ENCODE data around the gene SVIL.
"Not testable (repeated sequence)": the region's sequence is repeated elsewhere in the genome, so short reads cannot be mapped to it uniquely, and the experiment has no call there.

Gene SVIL

DNA sequence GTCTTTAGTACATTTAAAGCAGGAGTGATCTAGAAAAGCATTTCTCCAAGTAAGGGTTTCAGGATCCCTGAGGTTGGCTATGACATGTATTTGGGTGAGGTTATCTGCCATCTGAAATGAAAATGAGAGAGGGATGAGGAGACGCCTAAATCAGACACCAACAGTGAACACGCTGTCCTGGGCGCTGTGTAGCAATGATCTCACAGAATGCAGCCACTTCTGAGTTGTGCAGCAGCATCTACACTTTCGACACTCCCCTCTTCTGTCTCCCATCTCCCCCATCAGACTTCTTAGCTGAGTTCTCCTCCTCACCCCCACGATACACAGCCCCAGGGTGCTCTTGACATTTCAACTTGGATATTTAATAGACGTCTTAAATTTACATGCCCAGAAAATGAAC, 95.4 kb downstream of the SVIL start:
- DNase-seq, result no peak

DNA sequence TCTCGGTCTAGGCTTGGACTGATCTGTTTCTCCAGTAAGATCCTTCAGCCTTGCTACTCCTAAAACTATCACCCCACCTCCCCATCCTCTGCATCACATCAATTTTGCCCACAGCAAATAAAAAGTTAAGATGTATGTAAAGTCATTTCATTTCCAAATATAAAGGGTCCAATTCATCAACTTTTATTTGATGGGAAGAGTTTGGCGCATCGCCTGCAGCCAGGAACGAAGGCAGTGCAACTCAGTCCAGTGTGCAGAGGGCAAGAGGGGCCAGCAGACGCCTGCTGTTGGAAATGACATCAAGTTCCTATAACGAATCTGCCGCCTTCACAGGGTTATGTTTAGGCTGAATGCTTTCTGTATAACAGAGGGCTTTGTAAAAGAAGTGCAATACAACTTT, 97.0 kb downstream of the SVIL start:
- DNase-seq, result no peak

DNA sequence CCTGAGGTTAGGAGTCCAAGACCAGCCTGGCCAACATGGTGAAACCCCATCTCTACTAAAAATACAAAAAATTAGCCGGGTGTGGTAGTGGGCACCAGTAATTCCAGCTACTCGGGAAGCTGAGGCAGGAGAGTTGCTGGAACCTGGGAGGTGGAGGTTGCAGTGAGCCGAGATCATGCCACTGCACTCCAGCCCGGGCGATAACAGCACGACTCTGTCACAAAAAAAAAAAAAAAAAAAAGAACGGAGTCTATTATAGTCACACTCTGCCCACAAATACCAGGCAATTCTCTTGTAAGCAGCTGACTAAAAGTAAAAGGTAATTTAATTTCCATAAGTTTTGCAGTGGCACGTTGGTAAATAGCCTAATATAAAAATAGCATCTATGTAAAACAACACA, 98.1 kb downstream of the SVIL start:
- not testable (repeated sequence) for DNase-seq

DNA sequence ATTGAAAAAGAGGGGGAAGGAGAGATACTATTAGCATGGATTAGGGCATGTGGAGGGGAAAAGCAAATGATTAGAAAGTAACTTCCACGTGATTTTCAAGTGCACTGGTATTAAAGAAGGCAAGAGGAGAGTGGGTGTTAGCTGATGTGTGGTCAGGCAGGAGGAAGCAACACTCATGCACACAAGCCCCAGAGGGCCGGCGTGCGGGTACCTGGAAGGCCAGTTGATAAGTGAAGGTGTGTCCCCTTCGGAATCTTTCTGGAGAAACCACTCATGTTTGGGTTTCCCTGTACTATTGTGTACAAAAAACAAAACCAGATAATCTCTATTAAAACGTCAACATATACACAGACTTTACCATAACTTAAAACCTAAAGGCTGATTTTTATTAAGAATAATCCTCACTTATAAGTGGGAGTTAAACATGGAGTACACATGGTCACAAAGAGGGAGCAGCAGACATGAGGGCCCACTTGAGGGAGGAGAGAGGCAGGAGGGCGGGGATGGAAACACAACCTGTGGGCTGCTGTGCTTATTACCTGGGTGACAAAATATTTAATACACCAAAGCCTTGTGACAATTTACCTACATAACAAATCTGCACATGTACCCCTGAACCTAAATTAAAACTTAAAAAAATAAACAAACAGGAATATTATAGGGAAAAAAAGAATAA, 98.9 kb downstream of the SVIL start:
- DNase-seq, result no peak

DNA sequence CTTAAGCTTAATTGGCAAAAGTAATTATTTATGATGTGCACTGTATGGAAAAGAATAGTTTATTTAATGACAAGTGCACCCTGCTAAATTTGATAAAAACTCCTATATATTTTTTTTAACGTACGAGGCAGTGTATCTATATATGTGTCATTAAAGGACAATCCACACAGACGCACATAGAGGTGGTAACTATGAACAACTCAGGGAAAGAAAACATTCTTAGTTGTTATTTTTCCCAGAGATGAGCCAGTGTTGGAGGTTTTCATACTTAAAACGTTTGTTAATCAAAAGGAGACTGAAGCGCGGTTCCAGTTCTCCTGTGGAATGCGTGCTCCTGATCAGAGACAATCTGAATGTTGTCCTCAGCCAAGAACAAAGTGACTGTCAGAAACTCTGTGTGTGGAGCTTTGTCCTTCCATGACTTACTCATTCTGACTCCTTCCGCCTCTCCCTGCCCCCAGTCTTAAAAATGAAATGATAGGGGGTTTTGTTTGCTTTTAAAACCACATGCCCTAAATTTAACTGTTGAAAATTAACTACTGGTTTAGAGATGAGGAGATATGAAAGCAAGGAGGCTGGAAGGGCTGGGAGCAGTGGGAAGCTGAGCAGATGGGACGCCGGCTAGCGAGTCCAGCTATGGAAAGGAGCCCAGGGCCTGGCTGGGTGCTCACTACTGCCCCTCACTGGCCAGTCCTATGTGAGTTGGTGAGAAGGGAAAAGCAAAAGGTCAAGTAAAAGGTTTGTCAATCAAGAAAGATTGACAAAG, 99.6 kb downstream of the SVIL start:
- no peak for DNase-seq

DNA sequence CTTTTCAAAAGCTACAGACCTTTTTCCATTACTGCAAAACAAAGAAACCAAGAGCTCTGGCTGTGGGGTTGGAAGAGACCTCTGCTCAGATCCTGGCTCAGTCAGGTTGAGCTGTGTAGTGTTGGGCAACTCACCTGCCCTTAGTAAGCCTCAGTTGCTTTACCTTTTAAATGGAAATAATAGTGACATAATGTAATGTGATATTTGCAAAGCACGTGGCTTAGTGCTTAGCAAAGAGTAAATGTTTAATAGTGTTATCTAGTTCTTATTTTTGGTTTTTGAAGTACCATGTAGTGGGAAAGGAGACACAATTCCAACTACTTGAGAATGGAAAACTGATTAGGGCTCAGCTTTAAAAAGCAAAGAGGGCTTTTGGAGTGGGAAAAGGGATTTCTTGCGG, 100.2 kb downstream of the SVIL start:
- no peak for DNase-seq

DNA sequence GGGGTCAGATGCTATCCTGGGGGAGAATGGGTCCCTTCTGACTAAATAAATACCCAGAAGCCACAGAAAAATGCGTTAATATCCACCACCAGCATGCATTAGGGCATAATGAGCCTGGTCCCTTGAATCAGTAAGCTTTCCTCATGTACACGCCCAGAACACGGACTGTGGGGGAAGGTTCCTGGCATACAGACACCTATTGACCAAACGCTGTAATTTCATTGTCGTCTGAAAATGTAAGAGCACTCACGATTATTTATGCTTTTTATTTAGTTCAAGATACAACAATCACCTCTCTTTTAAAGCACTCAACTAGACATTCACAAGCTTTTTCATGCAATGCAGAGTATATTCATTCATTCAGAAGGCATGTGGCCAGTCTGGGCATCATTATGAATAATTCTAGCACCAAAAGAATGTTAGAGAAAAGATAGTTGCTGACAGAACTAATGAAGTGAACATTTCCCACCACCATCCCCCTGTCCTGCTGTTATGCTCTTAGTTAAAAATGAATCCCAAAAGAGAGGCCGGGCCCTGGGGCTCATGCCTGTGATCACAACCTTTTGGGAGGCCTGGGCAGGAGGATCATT, 101.0 kb downstream of the SVIL start:
- DNase-seq, result no peak

DNA sequence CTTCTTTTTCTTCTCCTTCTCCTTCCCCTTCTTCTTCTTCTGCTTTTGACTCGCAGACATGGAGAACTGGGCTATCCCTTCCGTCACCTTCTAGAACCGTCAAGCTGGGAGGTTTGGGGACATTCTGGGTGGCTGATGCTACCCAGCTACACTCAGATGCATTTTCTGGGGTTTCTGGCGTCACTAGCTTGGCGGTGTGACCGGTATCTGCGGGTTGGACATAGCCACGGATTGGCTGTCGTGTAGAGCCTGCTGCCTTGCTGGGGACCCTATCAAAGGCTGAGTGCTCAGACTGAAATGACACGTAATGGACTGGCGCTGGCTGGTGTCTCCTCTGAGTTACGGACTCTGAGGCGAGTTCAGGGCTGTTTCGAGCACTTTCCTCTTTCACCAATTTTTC, 101.7 kb downstream of the SVIL start:
- DNase-seq, result no peak

DNA sequence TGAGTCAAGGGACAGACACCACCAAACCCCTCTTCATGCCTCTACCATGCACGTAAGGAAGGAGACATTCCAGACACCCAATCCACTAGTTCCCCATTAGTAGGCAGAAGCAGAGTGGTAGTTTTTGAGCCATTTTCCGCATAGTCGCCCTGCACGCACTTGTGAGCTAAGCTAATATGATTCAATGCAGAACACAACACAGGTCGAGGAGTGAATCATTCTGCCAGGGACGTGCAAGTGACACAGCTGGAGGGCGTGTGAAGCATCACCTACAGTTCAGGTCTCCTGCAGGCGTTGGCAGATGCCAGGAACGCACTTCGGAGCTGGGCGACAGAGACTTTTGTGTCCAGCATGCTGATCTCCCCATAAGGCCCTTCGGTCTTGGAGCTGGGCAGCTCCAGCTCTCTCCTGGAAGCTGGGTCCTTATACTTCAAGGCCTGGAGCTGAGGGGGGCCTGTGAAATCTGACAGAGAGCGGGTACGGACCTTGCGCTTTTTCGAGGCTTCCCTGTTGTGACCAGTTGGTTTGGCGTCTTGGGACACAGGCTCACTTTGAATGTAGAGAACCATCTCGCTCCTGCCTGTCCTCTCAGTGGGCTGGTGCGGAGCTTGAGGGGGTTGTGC, 102.4 kb downstream of the SVIL start:
- no peak for DNase-seq

DNA sequence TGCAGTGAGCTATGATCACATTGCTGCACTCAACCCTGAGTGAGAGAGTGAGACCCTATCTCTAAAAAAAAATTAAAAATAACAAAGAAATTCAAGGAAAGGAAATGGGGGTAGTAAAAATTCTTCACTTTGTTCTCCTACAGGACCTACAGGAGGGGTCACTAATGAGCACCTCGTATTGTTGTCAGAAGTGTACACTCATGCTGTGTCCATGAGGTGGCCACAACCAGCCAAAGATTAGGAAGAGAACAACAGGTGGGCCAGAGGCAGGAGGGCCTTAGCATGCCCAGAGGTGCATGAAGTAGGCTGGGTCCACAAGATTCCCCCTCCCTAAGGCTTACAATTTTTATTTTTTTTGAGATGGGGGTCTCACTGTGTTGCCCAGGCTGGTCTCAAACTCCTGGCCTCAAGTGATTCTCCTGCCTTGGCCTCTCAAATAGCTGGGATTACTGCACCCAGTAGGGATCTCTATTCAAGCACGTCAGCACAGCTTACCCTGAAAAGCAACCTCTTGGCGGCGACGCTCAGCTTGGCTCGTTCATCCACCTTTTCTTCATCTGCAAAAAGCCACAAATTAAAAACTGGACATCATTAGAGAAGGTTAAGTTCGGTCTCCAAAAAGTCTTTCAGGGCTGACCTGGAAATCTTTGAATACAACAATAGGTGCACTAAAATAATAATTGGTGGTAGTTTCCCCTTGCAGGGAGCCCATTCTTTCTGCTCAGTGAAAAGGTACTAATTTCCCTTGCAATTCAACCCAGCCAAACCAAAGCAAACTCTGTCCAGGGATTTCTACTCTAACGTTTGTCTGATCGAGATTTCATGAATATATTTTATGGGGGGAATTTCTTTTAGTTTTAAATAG, 104.4 kb downstream of the SVIL start:
- no peak for DNase-seq

DNA sequence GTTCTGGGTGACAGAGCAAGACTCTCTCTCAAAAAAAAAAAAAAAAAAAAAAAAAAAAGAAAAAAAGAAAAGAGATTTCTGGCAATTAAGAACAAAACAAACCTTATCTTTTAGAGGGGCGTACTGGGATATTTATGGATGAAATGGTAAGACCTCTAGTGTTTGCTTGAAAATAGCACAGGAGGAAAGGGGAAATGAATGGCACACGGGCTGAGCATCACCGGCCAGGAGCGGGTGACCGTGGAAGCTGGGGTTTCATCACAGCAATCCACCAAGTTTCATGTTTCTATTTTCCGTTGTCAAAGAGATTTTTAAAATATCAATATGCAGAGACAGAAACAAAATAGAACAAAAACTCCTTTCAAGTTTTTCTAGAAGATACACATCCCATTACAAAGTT, 105.6 kb downstream of the SVIL start:
- no peak for DNase-seq

DNA sequence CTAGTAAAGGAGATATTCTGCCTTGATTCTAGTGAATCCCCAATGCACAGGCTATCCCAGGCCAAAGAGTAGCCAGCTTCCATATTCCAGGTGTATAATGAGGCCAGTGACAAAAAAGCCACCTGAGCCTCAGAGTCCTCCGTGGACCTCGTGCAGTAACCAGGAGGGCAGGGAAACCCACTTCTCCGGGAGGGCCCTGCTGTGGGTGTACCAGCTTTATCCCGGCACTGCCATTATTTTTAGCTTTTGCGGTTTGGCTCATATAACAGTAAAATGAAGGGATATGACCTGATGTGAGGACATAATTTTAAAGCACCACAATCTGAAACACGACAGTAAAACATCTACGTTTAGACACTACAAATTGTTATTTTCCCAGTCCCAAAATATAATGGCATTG, 109.0 kb downstream of the SVIL start:
- no peak for DNase-seq

DNA sequence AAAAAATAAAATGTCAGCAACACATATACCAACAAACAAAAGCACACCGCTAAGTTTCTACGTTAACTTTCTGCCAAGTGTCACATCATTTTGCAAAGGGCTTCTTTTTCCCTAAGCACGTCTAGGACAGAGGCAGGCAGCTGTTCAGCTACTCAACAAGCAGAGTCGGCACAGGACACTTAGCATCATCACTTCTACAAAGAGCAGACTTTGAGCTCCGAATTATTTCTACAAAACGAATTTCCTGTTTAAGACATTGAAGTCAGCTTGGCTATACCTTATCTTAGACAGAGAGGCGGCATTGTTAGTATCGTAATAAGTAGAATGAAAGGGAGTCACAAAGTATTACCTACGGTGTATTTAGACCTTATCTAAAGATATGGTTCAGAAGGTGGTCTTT, 110.1 kb downstream of the SVIL start:
- DNase-seq, result no peak

DNA sequence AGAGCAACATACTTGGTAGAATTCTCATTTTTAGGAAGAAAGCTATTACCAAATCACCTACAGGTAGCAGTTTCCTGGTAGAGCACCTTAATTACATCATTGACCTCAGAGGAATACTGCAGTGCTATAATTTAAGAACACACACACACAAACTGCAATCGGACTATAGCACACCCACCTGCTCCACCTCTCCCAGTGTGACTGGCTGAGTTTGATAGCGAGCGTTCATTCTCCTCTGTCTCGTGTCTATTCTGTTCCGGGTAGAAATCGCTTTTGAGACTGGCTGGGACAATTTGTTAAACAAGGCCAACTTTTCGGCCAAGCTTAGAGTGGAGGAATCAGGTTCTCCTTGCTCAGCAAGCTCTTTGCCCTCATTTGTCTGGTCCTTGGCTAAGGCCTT, 110.5 kb downstream of the SVIL start:
- no peak for DNase-seq

DNA sequence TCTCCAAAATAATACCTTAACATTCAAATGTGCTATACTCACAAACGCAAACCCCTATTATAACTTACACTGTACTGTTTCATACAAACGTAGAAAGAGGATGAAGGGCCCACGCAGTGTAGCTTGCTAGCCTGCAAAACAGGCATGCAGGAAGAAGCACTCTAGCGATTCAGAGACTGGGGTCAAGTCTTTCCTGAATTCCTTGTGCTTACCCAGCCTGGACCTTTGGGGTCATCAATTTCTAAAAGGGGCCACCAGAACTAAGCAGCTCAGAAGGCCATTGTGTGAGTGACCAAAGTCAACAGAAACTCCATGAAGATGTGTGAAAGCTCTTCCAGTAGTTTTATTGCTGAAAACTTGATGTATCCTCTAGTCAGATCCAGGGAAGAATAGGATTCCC, 111.9 kb downstream of the SVIL start:
- DNase-seq, result no peak

DNA sequence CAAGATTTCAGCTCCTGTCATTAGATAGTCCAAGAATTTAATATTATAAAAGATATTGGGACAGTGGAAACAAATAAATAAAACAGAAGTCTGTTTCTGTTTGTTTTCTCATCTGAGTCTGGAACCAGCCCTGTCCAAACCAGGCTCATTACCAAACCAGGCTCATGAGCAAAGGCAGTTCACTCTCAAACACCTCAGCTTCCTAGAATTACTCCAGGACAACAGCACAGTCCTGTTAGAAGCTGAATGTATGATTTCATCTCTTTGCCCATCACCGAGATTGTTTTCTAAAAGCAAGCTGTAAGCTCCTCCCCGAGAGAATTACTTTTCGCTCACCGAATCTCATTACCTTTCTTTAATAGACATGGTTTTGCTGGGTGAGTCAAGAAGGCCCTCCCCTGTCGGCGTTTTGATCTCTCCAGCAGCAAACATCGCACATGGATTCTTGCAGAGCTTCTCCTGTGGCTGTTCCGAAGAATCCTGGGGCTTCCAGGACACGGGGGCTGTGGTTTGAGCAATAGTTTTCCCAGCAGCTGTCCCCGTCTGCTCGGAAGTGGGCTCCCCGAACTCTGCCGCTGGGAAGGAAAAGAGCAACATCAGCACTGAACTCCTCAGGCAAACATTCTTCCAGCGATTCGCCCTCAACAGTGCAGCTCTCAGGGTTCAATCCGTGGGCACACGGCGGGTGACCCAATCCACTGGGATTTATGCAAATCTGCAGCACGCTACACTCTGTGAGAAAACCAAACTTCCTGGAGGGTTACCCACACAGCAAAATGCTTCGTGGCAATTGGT, 112.5 kb downstream of the SVIL start:
- DNase-seq, result no peak

DNA sequence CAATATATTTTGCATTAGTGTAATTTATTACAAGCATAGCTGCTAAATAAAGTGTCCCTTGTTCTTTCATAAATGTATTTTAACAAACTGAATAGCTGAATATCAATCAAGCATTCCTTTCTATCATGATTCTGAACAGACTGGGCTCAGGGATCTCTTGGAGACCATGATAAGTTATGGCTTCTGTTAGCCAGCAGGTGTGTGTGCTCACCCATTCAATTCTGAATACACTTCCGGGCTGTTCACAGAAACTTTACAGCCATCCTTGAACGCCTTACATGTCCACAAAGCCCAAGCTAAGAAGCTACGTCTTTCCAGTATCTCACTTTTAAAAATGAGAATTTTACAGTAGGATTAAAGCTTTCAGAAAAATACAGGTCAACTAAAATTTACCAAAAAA, 115.1 kb downstream of the SVIL start:
- no peak for DNase-seq

DNA sequence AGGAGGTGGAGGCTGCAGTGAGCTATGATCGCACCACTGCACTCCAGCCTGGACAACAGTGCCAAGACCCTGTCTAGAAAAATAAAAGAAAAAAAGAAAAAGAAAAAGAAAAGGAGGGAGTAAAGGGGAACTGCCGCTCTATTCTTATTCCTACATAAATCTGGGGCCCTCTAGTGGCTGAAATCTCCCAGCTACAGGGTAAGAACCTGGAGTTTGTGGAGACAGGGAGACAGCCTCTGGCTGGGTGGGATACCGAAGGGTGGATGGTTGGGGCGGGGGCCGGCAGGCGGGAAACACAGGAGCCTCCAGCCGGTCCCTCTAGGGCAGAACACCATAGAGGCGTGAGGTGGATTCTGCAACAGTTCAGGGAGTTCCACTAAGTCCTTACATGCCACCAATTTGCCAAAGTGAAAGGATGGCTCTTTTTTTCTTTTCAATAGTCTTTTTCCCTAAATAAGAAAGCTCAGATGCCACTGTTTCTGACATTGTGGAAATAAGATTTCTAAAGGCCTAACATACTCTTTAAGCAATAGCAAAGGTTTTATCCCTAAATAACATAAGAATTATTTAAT, 117.3 kb downstream of the SVIL start:
- DNase-seq, result no peak

DNA sequence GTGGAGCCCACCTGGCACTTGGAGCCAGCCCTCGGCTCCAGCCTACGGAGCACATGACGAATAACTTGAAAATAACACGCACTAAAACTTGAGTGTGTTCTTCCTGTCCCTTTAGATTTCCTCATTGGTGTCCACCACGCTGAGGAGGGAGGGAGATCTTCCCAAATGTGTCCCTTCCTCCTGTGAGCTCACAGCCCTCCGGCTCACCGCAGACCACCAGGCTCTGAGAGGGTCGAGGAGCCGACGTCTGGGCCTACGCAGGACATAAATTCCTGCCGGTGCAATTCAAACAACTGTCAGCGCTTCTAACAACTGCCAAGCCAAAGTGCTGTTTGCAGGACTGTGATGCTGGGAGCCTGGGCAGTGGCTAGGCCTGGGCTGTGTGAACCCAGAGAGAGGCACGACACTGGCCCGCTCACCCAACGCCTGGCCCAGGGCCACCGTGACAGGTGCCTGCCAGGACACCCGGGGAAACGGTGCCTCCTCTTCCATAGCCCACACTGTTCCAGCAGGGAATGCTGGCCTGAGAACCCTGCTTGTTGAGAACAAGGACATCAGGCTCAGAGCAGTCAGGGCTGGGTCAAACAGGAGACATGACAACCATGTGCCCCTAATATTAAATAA, 118.3 kb downstream of the SVIL start:
- DNase-seq, result not testable (repeated sequence)

DNA sequence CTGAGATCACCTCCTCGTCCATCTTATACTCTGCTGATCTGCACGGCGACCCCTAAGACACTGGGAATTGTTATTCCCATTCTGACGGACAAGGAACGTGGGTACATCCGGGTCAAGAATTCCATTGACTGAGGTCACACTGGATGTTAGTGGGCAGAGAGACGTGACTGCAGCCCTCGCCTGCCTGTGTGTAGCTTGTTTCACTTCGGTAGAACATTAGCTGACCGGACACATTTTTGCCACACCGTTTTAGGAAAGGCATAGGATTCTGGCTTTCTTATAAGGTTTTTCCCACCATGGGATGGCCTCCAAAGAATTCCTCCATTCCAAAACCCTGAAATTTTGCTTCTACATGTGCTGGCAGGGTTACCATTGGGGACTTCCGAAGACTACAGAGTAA, 118.9 kb downstream of the SVIL start:
- DNase-seq, result not testable (repeated sequence)

DNA sequence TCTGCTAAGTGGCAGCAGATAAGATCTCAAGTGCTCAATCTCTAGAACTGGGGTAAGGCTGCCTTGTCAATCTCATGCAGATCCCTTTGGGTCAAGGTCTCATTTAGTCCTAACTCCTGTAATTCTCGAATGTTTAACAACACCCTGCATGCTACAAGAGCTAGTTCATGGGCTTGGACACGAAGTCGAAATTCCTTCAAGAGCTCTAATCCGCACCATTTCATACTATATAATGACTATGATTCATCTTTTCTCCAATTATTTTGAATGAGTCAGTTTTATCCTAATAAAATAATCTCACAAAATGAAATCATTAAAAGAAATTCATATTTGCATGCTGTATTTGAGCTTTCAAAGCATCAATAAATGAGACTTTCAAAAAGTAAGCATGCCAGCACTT, 119.7 kb downstream of the SVIL start:
- not testable (repeated sequence) for DNase-seq
